NCI-H524 (cell line): ENCODE measurements around the gene HOXA9.

Source experiments
- DNase-seq, 2 experiments: peaks; one replicate each; lab custom pipeline; 2025; lab: John Stamatoyannopoulos, UW

HOXA9 gene

GRCh38 chr7:27153526-27153925, 11.8 kb downstream of the HOXA9 start:
- no peak for DNase-seq

GRCh38 chr7:27152816-27153442, 12.4 kb downstream of the HOXA9 start:
- no peak for DNase-seq

GRCh38 chr7:27151931-27152815, 13.2 kb downstream of the HOXA9 start, which contains the start of gene HOXA3:
HOXA3 (minus strand) TSS chr7:27152583; CDS start chr7:27110640, 41,943 bp downstream.
- DNase-seq, result peak in 1 of 2 experiments; percentile 33

GRCh38 chr7:27151341-27151930, 13.9 kb downstream of the HOXA9 start:
- no peak for DNase-seq

- DNase-seq, result peak in 1 of 2 experiments; percentile 65
Observed at GRCh38 chr7:27150568-27151340, 14.6 kb downstream of the HOXA9 start.

- peak in 1 of 2 experiments; percentile 42 for DNase-seq
Observed at GRCh38 chr7:27149842-27150567, 15.3 kb downstream of the HOXA9 start.

- DNase-seq, result peak in 1 of 2 experiments; percentile 41
Observed at GRCh38 chr7:27148756-27149641, 16.3 kb downstream of the HOXA9 start.

- DNase-seq, result peak in 1 of 2 experiments; percentile 14
Observed at GRCh38 chr7:27148031-27148755, 17.1 kb downstream of the HOXA9 start.

- DNase-seq, result peak in 1 of 2 experiments; percentile 23
Observed at GRCh38 chr7:27147199-27148030, 17.9 kb downstream of the HOXA9 start, which contains the start of gene HOXA6. HOXA6 (minus strand) TSS chr7:27147774; CDS start chr7:27147749, 25 bp downstream.

GRCh38 chr7:27146491-27147198, 18.7 kb downstream of the HOXA9 start:
- no peak for DNase-seq

GRCh38 chr7:27145914-27146412, 19.4 kb downstream of the HOXA9 start:
- no peak for DNase-seq

GRCh38 chr7:27145165-27145913, 20.0 kb downstream of the HOXA9 start:
- DNase-seq, result no peak

- no peak for DNase-seq
Observed at GRCh38 chr7:27144781-27145164, 20.6 kb downstream of the HOXA9 start.

GRCh38 chr7:27143950-27144780, 21.2 kb downstream of the HOXA9 start:
- DNase-seq, result no peak

GRCh38 chr7:27143023-27143949, 22.1 kb downstream of the HOXA9 start, which contains the start of gene HOXA5:
HOXA5 (minus strand) TSS chr7:27143681; CDS start chr7:27143607, 74 bp downstream.
- DNase-seq, result peak; percentile 86 to 92
